Esophagus squamous epithelium (tissue), 4 donors: Measurements from ENCODE around the gene NUDT15.

Experiments used
- CTCF ChIP-seq, 6 experiments: fragments of 450-650 bp in 4 of 6; fragments of 200-600 bp in 2 of 6; sonication (generic) in 2 of 6; IDR thresholded peaks; one replicate each; pipeline ENCODE4 v1.5.1; 2016 to 2019; ENCODE audit warnings: antibody characterized with exemption in 6 of 6, mild to moderate bottlenecking in 4 of 6, moderate library complexity in 4 of 6
- POLR2A ChIP-seq, 4 donors: fragments of 450-650 bp; IDR thresholded peaks; one replicate each; pipeline ENCODE4 v1.6.1; 2017; ENCODE audit warnings: antibody characterized with exemption in 4 of 4, mild to moderate bottlenecking in 4 of 4, moderate library complexity in 3 of 4

GRCh38 chr13:48018637-48019036 is 18.9 kb upstream of the NUDT15 start:
- TF ChIP-seq CTCF (IDR thresholded peaks at IDR 0.05), result no peak
- TF ChIP-seq POLR2A (IDR thresholded peaks at IDR 0.05), result no peak
